K562 (cell line): ENCODE data around the gene TOM1L2. TPM values are rescaled to one million over a fixed set of nuclear protein-coding genes. Genes with fewer than 3 reads are reported as not detected.

Experiments used
- ATAC-seq: fragments of 200-7000 bp; cut with Tn5 transposase; 3 replicates; pipeline ENCODE4 v1.9.1; 2020; ENCODE audit warnings: moderate library complexity
- BruUV-seq: library from RNA; stranded (reverse); fragments of 400-500 nt; replicated peaks from 2 replicates; lab custom pipeline; 2021; lab: Mats Ljungman, UMichigan
- CTCF ChIA-PET: fragments of 300-600 bp; formaldehyde crosslinking; extraction: SDS; loops from one replicate; lab custom pipeline; 2021; ENCODE audit warnings: low intra/inter-chr PET ratio; lab: Yijun Ruan, JAX
- POLR2A ChIA-PET: fragments of 300-600, 350-650 bp; sonication (Branson Sonifier 250); formaldehyde crosslinking; extraction: SDS; loops from one replicate; lab custom pipeline; 2021; ENCODE audit warnings: antibody characterized with exemption, inconsistent platforms; lab: Yijun Ruan, JAX
- DNase-seq, 4 experiments: peaks; one replicate each; pipeline versions ENCODE4 v3.0.0 to v3.0.0-alpha.2; 2011 to 2018; ENCODE audit warnings: low spot score in 3 of 4, mixed read lengths in 3 of 4; ENCODE audit errors: extremely low read depth in 1 of 4
- FAIRE-seq: peaks from 2 replicates; lab custom pipeline; 2011; peaks lifted over from hg19 to GRCh38; lab: Jason Lieb, UNC
- H2AFZ ChIP-seq: 2 replicates; pipeline ENCODE4 v1.6.0; 2011; ENCODE audit warnings: low read depth, low read length, control low read depth, inconsistent platforms
- H3K27ac ChIP-seq: fragments of 200-600 bp; 3 replicates; pipeline ENCODE4 v1.8.0; 2011; ENCODE audit warnings: low read depth, mild to moderate bottlenecking, control low read depth, inconsistent platforms, low read length, moderate library complexity, mixed read lengths; ENCODE audit errors: extremely low read depth
- H3K27me3 ChIP-seq, 2 experiments: fragments of 300-600 bp in 1 of 2; 2 replicates in 1 of 2; 3 replicates in 1 of 2; pipeline versions ENCODE4 v1.6.0 to v1.8.0; 2011; ENCODE audit warnings: inconsistent platforms in 2 of 2, low read length in 2 of 2, mild to moderate bottlenecking in 1 of 2, mixed read lengths in 1 of 2, moderate library complexity in 1 of 2; ENCODE audit not compliant: control insufficient read depth in 2 of 2, insufficient read depth in 2 of 2
- H3K36me3 ChIP-seq: fragments of 300-600 bp; 3 replicates; pipeline ENCODE4 v1.8.0; 2011; ENCODE audit warnings: mild to moderate bottlenecking, low read length, inconsistent platforms; ENCODE audit not compliant: control insufficient read depth, insufficient read depth
- H3K4me1 ChIP-seq, 2 experiments: fragments of 200-600 bp in 1 of 2; replicated peaks in 1 of 2; 2 replicates in 1 of 2; 3 replicates in 1 of 2; pipeline versions ENCODE4 v1.5.1 to v1.8.0; 2011; ENCODE audit warnings: inconsistent platforms in 2 of 2, low read length in 2 of 2, mild to moderate bottlenecking in 1 of 2, mixed read lengths in 1 of 2, moderate library complexity in 1 of 2; ENCODE audit not compliant: control insufficient read depth in 2 of 2, insufficient read depth in 2 of 2
- H3K4me2 ChIP-seq: 2 replicates; pipeline ENCODE4 v1.6.1; 2011; ENCODE audit warnings: low read length, control low read depth, inconsistent platforms, mixed read lengths; ENCODE audit not compliant: insufficient read depth
- H3K4me3 ChIP-seq: fragments of 200-600 bp; sonication (generic), shearing (Covaris generic); 2 replicates; pipeline ENCODE4 v1.5.1; 2016; ENCODE audit warnings: control low read depth, inconsistent platforms
- H3K79me2 ChIP-seq: fragments of 200-600 bp; 3 replicates; pipeline ENCODE4 v1.8.0; 2011; ENCODE audit warnings: low read length, inconsistent platforms; ENCODE audit not compliant: control insufficient read depth, insufficient read depth
- H3K9ac ChIP-seq, 2 experiments: 2 replicates each; pipeline versions ENCODE4 v1.6.0 to v1.6.1; 2011; ENCODE audit warnings: low read depth in 2 of 2, low read length in 2 of 2, control low read depth in 1 of 2, inconsistent platforms in 1 of 2, mild to moderate bottlenecking in 1 of 2, mixed read lengths in 1 of 2; ENCODE audit not compliant: insufficient read depth in 1 of 2
- H3K9me1 ChIP-seq: one replicate; pipeline ENCODE4 v1.6.0; 2011; ENCODE audit warnings: inconsistent platforms, mild to moderate bottlenecking, low read length, moderate library complexity; ENCODE audit not compliant: control insufficient read depth, insufficient read depth
- H3K9me3 ChIP-seq: replicated peaks from 2 replicates; pipeline ENCODE4 v1.5.1; 2011; ENCODE audit warnings: low read depth, low read length, inconsistent platforms; ENCODE audit not compliant: control insufficient read depth, insufficient read depth
- H4K20me1 ChIP-seq: replicated peaks from 2 replicates; pipeline ENCODE4 v1.6.1; 2011; ENCODE audit warnings: low read length, inconsistent platforms, mixed read lengths; ENCODE audit not compliant: control insufficient read depth, insufficient read depth
- CBX8 ChIP-seq: fragments of 200-600 bp; sonication (generic); IDR thresholded peaks from 2 replicates; pipeline ENCODE4 v1.6.1; 2012; ENCODE audit warnings: borderline replicate concordance, mixed run types, low read depth, mild to moderate bottlenecking, moderate library complexity, mixed read lengths, low read length, control low read depth, inconsistent platforms; ENCODE audit not compliant: poor library complexity, severe bottlenecking; ENCODE audit errors: extremely low read depth
- FUS ChIP-seq: fragments of 200-400 bp; formaldehyde crosslinking; optimal IDR thresholded peaks from 2 replicates; pipeline ENCODE3; 2017; ENCODE audit warnings: low read depth, low read length
- KHSRP ChIP-seq: fragments of 450-650 bp; IDR thresholded peaks from 2 replicates; pipeline ENCODE4 v1.6.1; 2017
- MAFG ChIP-seq: fragments of 450-650 bp; conservative IDR thresholded peaks from 2 replicates; pipeline ENCODE4 v1.6.1; 2016; ENCODE audit warnings: missing genetic modification characterization, missing compliant biosample characterization
- RBM22 ChIP-seq: fragments of 200-400 bp; formaldehyde crosslinking; IDR thresholded peaks from 2 replicates; pipeline ENCODE4 v1.6.1; 2018; ENCODE audit warnings: low read length, low read depth; ENCODE audit not compliant: poor library complexity, severe bottlenecking
- RCOR1 ChIP-seq, 2 experiments: IDR thresholded peaks; 2 replicates each; pipeline ENCODE4 v1.6.1; 2012; ENCODE audit warnings: low read depth in 2 of 2, low read length in 2 of 2, borderline replicate concordance in 1 of 2, improper control_type of control experiment in 1 of 2
- SAFB ChIP-seq: fragments of 200-400 bp; formaldehyde crosslinking; IDR thresholded peaks from 2 replicates; pipeline ENCODE4 v1.6.1; 2017; ENCODE audit warnings: low read depth, low read length, borderline replicate concordance
- SETDB1 ChIP-seq: IDR thresholded peaks from one replicate; pipeline ENCODE4 v1.6.1; 2012; ENCODE audit warnings: low read length, control low read depth, inconsistent platforms
- SMARCA4 ChIP-seq: fragments of 450-650 bp; IDR thresholded peaks from 2 replicates; pipeline ENCODE4 v1.6.1; 2016
- ZBED1 ChIP-seq: IDR thresholded peaks from 2 replicates; pipeline ENCODE4 v1.6.1; 2014
- ZNF274 ChIP-seq: IDR thresholded peaks from 2 replicates; pipeline ENCODE4 v1.6.1; 2011; ENCODE audit warnings: low read depth, mild to moderate bottlenecking, low read length, moderate library complexity, borderline replicate concordance
- WGBS: fragments of 100-300 bp; shearing (Covaris generic); methylation state at CpG from one replicate; pipeline ENCODE4 v1.1.6; 2016; ENCODE audit warnings: low coverage, mixed read lengths; ENCODE audit not compliant: insufficient coverage; ENCODE audit errors: missing lambda C conversion rate; 5-methylcytosine and 5-hydroxymethylcytosine counted together
- in situ Hi-C: fragments of 300-500 bp; cut with MboI; formaldehyde crosslinking; loops from 4 replicates; pipeline ENCODE4 v1.15.0; 2018; ENCODE audit warnings: inconsistent platforms, mixed read lengths
- intact Hi-C: fragments of 100-400 bp; cut with micrococcal nuclease; formaldehyde crosslinking; loops from 2 replicates; pipeline ENCODE4 v1.14.2; 2022
- polyA plus RNA-seq, 8 experiments: library from polyadenylated mRNA; depleted of rRNA in 4 of 8; stranded (reverse) in 5 of 8; unstranded in 3 of 8; fragments of >200 nt; fragmentation: Nextera tagmentation in 2 of 8; fragmentation: Illumina TruSeq in 1 of 8; extraction: Ambion mirVana in 2 of 8; extraction: Trizol in 1 of 8; gene quantifications; 2 replicates each; pipeline versions ENCODE4 v1.2.1 to v1.2.3, GENCODE V29; 2011 to 2014; ENCODE audit warnings: inconsistent platforms in 1 of 8, missing spikeins in 1 of 8
- total RNA-seq, 7 experiments: library from RNA; depleted of rRNA in 6 of 7; stranded (reverse); fragments of >200 nt in 6 of 7; fragmentation: Illumina TruSeq in 2 of 7; extraction: Trizol in 2 of 7; gene quantifications; 2 replicates each; pipeline versions ENCODE4 v1.2.1 to v1.2.3, GENCODE V29; 2011 to 2021; ENCODE audit warnings: low replicate concordance in 1 of 7
- TF ChIP-seq, protein P1 (sequence below), 2 experiments: fragments of 250-450 bp in 1 of 2; fragments of 450-650 bp in 1 of 2; sonication (Bioruptor Pico) in 1 of 2; IDR thresholded peaks; 2 replicates each; pipeline versions ENCODE4 v1.6.1 to v1.8.0; 2016 to 2021; ENCODE audit warnings: mild to moderate bottlenecking in 2 of 2, moderate library complexity in 2 of 2, missing compliant biosample characterization in 1 of 2, missing genetic modification characterization in 1 of 2
- TF ChIP-seq, protein P2 (sequence below): sonication (generic); formaldehyde crosslinking; IDR thresholded peaks from 2 replicates; pipeline ENCODE4 v1.8.1; 2023; ENCODE audit warnings: missing genetic modification reagents, mild to moderate bottlenecking, borderline replicate concordance
- TF ChIP-seq, protein P3 (sequence below), 2 experiments: fragments of 450-650 bp in 1 of 2; IDR thresholded peaks; 2 replicates each; pipeline ENCODE4 v1.6.1; 2011 to 2017; ENCODE audit warnings: low read depth in 2 of 2, antibody characterized with exemption in 1 of 2, borderline replicate concordance in 1 of 2, low read length in 1 of 2, mild to moderate bottlenecking in 1 of 2, mixed read lengths in 1 of 2; ENCODE audit not compliant: control insufficient read depth in 1 of 2

The TOM1L2 gene
- total and polyA plus RNA-seq, 9 of the 15 experiments (the other 6 are each of a cell fraction or from before 2014, with no cell fraction given): 0.07 to 6.0 (median 2.5) TPM

DNA sequence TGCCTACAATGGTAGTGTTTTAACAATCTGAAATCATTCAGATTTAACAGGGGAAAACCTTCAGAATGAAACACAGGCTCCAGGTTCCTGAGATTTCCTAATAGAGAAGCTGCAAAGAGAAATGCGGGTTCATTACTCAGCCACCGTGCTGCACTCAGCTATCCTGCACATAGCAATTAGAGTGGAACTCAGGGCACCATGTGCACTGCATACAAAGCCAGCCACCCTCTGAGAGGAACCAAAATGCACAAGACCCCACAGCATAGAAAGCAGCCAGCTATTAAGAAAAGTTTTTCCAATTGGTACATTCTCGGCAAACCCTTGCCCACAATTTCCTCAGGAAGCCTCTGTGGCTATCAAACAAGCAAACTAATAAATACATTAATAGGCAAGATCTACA lies 37.4 kb downstream of the TOM1L2 start:
- no TSS peak for BruUV-seq
- no peak overlapping the region for H3K4me3 ChIP-seq
- no peaks in the 10 kb centered on the region for H3K9me1 ChIP-seq
- H3K9me3 ChIP-seq: no peaks in the 10 kb centered on the region
- H2AFZ ChIP-seq: no peak overlapping the region
- intact Hi-C loops: no loop called here
- no peak overlapping the region for H3K4me2 ChIP-seq
- no peak overlapping the region for H3K9ac ChIP-seq
- H3K4me1 ChIP-seq: peaks cover 0 to 7% of the 10 kb centered on the region in 2 experiments; a peak in 2 of 5 replicates
- FAIRE-seq (no peak), DNase-seq (no peak), ATAC-seq (no peak)
- H3K36me3 ChIP-seq: no peaks in the 10 kb centered on the region
- H4K20me1 ChIP-seq: peaks cover 7% of the 10 kb centered on the region; the same call in 1 of the 2 replicates
- H3K79me2 ChIP-seq: no peaks in the 10 kb centered on the region
- CTCF ChIA-PET: no interaction called here
- 56% methylated on average over 3 of the region's 3 CpGs for WGBS
- in situ Hi-C loops: no loop called here
- POLR2A ChIA-PET: interaction anchor here (1.3 kb wide), 1 partner anchor 9 kb away, joined by 3 read pairs; no protein-coding TSS in a partner anchor
- no peak overlapping the region for H3K27ac ChIP-seq
- H3K27me3 ChIP-seq: no peaks in the 10 kb centered on the region
- no peak for TF ChIP-seq RCOR1 (IDR thresholded peaks at IDR 0.05; ENCODE audit: borderline replicate concordance in 1 of 2, low read depth in 2 of 2, low read length in 2 of 2)
- TF ChIP-seq CBX8: no peak
- no peak for TF ChIP-seq MAFG
- TF ChIP-seq SETDB1: no peak
- no peak for TF ChIP-seq RBM22
- TF ChIP-seq, protein P1, sequence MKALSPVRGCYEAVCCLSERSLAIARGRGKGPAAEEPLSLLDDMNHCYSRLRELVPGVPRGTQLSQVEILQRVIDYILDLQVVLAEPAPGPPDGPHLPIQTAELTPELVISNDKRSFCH (CRISPR knock-in tag; IDR thresholded peaks at IDR 0.05): no peak
- TF ChIP-seq, protein P1 (tag; IDR thresholded peaks at IDR 0.05): no peak
- no peak for TF ChIP-seq ZNF274
- TF ChIP-seq FUS: no peak
- no peak for TF ChIP-seq KHSRP
- TF ChIP-seq, protein P2, sequence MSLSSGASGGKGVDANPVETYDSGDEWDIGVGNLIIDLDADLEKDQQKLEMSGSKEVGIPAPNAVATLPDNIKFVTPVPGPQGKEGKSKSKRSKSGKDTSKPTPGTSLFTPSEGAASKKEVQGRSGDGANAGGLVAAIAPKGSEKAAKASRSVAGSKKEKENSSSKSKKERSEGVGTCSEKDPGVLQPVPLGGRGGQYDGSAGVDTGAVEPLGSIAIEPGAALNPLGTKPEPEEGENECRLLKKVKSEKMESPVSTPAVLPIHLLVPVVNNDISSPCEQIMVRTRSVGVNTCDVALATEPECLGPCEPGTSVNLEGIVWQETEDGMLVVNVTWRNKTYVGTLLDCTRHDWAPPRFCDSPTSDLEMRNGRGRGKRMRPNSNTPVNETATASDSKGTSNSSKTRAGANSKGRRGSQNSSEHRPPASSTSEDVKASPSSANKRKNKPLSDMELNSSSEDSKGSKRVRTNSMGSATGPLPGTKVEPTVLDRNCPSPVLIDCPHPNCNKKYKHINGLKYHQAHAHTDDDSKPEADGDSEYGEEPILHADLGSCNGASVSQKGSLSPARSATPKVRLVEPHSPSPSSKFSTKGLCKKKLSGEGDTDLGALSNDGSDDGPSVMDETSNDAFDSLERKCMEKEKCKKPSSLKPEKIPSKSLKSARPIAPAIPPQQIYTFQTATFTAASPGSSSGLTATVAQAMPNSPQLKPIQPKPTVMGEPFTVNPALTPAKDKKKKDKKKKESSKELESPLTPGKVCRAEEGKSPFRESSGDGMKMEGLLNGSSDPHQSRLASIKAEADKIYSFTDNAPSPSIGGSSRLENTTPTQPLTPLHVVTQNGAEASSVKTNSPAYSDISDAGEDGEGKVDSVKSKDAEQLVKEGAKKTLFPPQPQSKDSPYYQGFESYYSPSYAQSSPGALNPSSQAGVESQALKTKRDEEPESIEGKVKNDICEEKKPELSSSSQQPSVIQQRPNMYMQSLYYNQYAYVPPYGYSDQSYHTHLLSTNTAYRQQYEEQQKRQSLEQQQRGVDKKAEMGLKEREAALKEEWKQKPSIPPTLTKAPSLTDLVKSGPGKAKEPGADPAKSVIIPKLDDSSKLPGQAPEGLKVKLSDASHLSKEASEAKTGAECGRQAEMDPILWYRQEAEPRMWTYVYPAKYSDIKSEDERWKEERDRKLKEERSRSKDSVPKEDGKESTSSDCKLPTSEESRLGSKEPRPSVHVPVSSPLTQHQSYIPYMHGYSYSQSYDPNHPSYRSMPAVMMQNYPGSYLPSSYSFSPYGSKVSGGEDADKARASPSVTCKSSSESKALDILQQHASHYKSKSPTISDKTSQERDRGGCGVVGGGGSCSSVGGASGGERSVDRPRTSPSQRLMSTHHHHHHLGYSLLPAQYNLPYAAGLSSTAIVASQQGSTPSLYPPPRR (CRISPR knock-in tag): no peak
- no peak for TF ChIP-seq SAFB
- TF ChIP-seq, protein P3, sequence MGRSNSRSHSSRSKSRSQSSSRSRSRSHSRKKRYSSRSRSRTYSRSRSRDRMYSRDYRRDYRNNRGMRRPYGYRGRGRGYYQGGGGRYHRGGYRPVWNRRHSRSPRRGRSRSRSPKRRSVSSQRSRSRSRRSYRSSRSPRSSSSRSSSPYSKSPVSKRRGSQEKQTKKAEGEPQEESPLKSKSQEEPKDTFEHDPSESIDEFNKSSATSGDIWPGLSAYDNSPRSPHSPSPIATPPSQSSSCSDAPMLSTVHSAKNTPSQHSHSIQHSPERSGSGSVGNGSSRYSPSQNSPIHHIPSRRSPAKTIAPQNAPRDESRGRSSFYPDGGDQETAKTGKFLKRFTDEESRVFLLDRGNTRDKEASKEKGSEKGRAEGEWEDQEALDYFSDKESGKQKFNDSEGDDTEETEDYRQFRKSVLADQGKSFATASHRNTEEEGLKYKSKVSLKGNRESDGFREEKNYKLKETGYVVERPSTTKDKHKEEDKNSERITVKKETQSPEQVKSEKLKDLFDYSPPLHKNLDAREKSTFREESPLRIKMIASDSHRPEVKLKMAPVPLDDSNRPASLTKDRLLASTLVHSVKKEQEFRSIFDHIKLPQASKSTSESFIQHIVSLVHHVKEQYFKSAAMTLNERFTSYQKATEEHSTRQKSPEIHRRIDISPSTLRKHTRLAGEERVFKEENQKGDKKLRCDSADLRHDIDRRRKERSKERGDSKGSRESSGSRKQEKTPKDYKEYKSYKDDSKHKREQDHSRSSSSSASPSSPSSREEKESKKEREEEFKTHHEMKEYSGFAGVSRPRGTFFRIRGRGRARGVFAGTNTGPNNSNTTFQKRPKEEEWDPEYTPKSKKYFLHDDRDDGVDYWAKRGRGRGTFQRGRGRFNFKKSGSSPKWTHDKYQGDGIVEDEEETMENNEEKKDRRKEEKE (IDR thresholded peaks at IDR 0.05; ENCODE audit: borderline replicate concordance in 1 of 2, control insufficient read depth in 1 of 2, low read depth in 2 of 2, low read length in 1 of 2): no peak
- TF ChIP-seq SMARCA4: no peak
- no peak for TF ChIP-seq ZBED1
